ENCODE data around the gene NCKAP5.

Gene NCKAP5

DNA sequence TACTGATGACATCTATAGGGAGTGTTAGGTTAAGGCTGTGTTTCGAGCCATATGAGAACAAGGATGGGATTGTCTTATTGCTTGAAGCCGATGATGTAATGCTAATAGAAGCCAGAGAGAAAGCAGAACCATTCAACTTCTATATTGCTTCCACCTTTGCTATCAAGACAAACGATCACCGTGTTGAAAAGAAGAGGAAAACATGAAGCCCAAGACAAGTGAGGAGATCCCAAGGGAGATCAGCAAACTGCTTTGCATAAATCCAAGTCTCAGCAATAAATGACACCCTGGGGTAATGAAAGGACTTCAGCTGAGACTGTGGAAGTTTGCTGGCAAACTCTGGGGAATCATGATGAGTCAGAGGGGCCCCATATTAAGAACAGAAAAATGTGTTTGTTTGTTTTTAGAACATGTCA lies 206.2 kb downstream of the NCKAP5 start:
- TF ChIP-seq CTCF (IDR thresholded peaks at IDR 0.05; ENCODE audit: insufficient read depth, low read length, poor library complexity, severe bottlenecking) = no peak
- Histone ChIP-seq H3K36me3 (ENCODE audit: control insufficient read depth, insufficient read depth, low read length) (no peaks in the 10 kb centered on the region), H3K4me3 (replicated peaks; ENCODE audit: low read depth, low read length) (no peak overlapping the region), H3K27me3 (replicated peaks; ENCODE audit: control insufficient read depth, insufficient read depth, low read length) (no peaks in the 10 kb centered on the region)
- DNase-seq (ENCODE audit: extremely low read depth, insufficient read length) = no peak

DNA sequence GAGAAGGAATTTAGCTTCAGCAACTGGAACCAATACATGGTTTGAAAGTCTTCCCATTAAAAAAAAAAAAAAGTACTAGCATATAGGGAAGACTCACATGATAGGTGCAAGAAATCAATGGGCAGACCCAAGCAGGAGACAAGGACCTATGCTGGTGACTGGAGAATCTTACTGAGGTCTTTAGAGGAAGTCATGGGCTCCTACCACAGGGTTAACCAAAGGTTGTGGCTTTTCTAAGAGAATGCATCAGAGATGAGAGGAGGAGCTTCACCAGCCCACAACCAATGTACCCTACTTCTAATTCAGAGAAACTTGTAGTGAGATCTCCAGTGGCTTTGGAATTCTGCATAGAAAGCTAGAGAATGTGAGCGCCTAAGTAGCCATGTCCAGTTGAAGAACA lies 207.4 kb downstream of the NCKAP5 start:
- Histone ChIP-seq H3K27me3 (replicated peaks; ENCODE audit: control insufficient read depth, insufficient read depth, low read length) (no peaks in the 10 kb centered on the region), H3K36me3 (ENCODE audit: control insufficient read depth, insufficient read depth, low read length) (no peaks in the 10 kb centered on the region), H3K4me3 (replicated peaks; ENCODE audit: low read depth, low read length) (no peak overlapping the region)
- no peak for DNase-seq (ENCODE audit: extremely low read depth, insufficient read length)
- TF ChIP-seq CTCF (IDR thresholded peaks at IDR 0.05; ENCODE audit: insufficient read depth, low read length, poor library complexity, severe bottlenecking) = no peak

GRCh38 chr2:133360190-133360589 lies 208.1 kb downstream of the NCKAP5 start:
- no peak for TF ChIP-seq CTCF (IDR thresholded peaks at IDR 0.05; ENCODE audit: insufficient read depth, low read length, poor library complexity, severe bottlenecking)
- no peak overlapping the region for H3K4me3 ChIP-seq (replicated peaks; ENCODE audit: low read depth, low read length)
- DNase-seq (ENCODE audit: extremely low read depth, insufficient read length) = no peak
- H3K27me3 ChIP-seq (replicated peaks; ENCODE audit: control insufficient read depth, insufficient read depth, low read length) = no peaks in the 10 kb centered on the region
- no peaks in the 10 kb centered on the region for H3K36me3 ChIP-seq (ENCODE audit: control insufficient read depth, insufficient read depth, low read length)

DNA sequence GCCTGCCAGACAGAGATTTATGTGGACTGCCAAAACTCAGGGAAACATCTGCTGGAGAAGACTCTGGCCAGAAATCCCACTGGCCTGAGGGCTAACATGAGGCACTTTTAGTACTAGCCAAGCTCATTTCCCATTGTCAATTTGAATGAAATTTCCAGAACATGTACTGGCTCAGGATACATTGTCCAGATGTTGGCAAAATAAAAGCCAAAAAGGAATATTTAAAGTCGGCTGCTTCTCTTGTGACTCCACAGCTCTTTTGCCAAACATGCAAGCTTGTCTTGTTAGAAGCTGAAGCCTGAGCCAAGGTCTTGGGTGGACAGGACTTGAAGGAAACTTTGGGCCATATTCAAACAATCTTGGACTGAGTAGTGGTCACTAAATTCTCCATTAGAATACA lies 215.5 kb downstream of the NCKAP5 start:
- no peak for TF ChIP-seq CTCF (IDR thresholded peaks at IDR 0.05; ENCODE audit: insufficient read depth, low read length, poor library complexity, severe bottlenecking)

GRCh38 chr2:133346654-133347053 lies 221.6 kb downstream of the NCKAP5 start:
- no peak overlapping the region for H3K4me3 ChIP-seq (replicated peaks; ENCODE audit: low read depth, low read length)
- H3K36me3 ChIP-seq (ENCODE audit: control insufficient read depth, insufficient read depth, low read length) = no peaks in the 10 kb centered on the region
- TF ChIP-seq CTCF (IDR thresholded peaks at IDR 0.05; ENCODE audit: insufficient read depth, low read length, poor library complexity, severe bottlenecking) = no peak
- no peaks in the 10 kb centered on the region for H3K27me3 ChIP-seq (replicated peaks; ENCODE audit: control insufficient read depth, insufficient read depth, low read length)
- no peak for DNase-seq (ENCODE audit: extremely low read depth, insufficient read length)

More for the DNA sequence above, 215.5 kb downstream of the NCKAP5 start:
- Histone ChIP-seq H3K36me3 (ENCODE audit: control insufficient read depth, insufficient read depth, low read length) (no peaks in the 10 kb centered on the region), H3K27me3 (replicated peaks; ENCODE audit: control insufficient read depth, insufficient read depth, low read length) (no peaks in the 10 kb centered on the region), H3K4me3 (replicated peaks; ENCODE audit: low read depth, low read length) (no peak overlapping the region)
- DNase-seq (ENCODE audit: extremely low read depth, insufficient read length) = no peak

- H3K4me3 ChIP-seq (replicated peaks; ENCODE audit: low read depth, low read length) = no peak overlapping the region
- no peak for TF ChIP-seq CTCF (IDR thresholded peaks at IDR 0.05; ENCODE audit: insufficient read depth, low read length, poor library complexity, severe bottlenecking)
- DNase-seq (ENCODE audit: extremely low read depth, insufficient read length) = no peak
- no peaks in the 10 kb centered on the region for H3K27me3 ChIP-seq (replicated peaks; ENCODE audit: control insufficient read depth, insufficient read depth, low read length)
- H3K36me3 ChIP-seq (ENCODE audit: control insufficient read depth, insufficient read depth, low read length) = no peaks in the 10 kb centered on the region
These were observed 222.6 kb downstream of the NCKAP5 start for GRCh38 chr2:133345638-133346037.

Measured in GM06990 (cell line).